Activated CD8-positive, alpha-beta memory T cell treated with anti-CD3 and anti-CD28 coated beads for 24 hours (primary cell): Measurements from ENCODE around the gene TESK2.

Experiments
- DNase-seq: peaks from one replicate; pipeline ENCODE4 v3.0.0-alpha.2; 2020

Gene TESK2

GRCh38 chr1:45331436-45332345 is 159.3 kb downstream of the TESK2 start:
- no peak for DNase-seq

- no peak for DNase-seq
Measured at GRCh38 chr1:45329445-45329844, 161.5 kb downstream of the TESK2 start.

- no peak for DNase-seq
Measured at GRCh38 chr1:45328680-45329079, 162.3 kb downstream of the TESK2 start.

DNA sequence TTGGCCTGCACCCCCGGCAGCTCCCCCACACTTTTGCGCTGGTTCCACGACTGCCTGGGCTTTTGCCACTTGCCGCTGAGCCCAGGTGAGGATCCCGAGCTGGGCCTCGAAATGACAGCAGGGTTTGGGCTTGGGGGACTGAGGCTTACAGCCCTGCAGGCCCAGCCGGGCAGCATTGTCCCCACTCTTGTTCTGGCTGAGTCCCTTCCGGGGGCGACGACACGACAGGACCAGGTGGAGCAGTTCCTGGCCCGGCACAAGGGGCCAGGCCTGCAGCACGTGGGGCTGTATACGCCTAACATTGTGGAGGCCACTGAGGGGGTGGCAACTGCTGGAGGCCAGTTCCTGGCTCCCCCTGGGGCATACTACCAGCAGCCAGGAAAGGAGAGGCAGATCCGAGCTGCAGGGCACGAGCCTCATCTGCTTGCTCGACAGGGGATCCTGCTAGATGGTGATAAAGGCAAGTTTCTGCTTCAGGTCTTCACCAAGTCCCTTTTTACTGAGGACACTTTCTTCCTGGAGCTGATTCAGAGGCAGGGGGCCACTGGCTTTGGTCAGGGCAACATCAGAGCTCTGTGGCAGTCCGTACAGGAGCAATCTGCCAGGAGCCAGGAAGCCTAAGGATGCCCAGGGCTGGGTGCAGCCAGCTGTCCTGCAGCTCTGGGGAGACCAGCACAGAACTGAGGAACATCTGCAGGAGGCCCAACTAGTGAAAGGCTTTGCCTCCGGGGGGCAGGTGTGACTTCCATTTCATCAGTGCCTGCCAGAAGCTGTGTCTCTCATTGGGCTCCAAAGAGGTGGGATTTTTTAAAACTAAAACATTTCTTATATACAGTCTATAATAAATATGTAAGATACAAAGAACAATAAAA is 163.1 kb downstream of the TESK2 start:
- DNase-seq, result peak; percentile 75

GRCh38 chr1:45326627-45327623 is 164.0 kb downstream of the TESK2 start, which contains the start of gene HPDL:
Gene HPDL (plus strand): TSS chr1:45326895. CDS start chr1:45327149, 254 bp downstream.
- peak; percentile 91 for DNase-seq

DNA sequence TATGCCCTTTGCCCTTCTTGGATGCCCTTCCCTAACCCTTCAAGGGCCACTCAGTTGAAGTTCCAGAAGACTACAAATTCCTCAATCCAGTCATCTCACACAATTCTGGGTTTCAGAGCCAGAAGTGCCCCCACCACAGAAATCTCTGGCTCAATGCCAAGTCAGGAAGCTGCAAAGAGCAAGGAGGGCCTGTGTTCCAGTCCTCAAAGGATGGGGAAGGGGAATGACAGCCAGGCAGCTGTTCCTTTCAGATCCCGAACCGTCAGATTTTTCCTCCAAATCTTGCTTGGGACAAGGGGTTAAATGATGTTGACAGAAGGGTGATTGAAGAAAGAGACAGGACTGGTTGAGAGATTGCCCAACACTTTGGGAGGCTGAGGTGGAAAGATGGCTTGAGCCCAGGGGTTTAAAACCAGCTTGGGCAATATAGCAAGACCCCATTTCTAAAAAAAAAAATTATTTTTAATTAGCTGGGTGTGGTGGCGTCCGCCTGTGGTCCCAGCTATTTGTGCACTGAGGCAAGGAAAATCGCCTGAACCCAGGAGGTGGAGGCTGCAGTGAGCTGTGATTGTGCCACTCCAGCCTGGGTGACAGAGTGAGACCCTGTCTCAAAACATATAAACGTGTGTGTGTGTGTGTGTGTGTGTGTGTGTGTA is 165.0 kb downstream of the TESK2 start:
- no peak for DNase-seq

- DNase-seq, result no peak
Measured at GRCh38 chr1:45322486-45323040, 168.4 kb downstream of the TESK2 start.

DNA sequence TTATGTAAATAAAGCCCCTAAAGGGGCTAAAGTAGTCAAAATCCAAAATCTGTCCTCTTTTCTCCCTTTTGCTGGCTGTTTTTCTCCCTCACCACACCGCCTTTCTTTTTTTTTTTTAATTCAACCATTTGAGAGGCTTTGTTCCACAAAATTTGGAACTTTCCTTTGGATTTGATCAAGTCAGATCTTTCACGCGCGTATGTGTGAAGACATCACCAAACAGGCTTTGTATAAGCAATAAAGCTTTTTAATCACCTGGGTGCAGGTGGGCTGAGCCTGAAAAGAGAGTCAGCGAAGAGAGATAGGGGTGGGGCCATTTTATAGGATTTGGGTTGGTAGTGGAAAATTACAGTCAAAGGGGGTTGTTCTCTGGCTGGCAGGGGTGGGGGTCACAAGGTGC is 169.5 kb downstream of the TESK2 start:
- DNase-seq, result no peak

GRCh38 chr1:45319761-45320160 is 171.2 kb downstream of the TESK2 start:
- no peak for DNase-seq

- no peak for DNase-seq
Measured at GRCh38 chr1:45317166-45317565, 173.8 kb downstream of the TESK2 start.

DNA sequence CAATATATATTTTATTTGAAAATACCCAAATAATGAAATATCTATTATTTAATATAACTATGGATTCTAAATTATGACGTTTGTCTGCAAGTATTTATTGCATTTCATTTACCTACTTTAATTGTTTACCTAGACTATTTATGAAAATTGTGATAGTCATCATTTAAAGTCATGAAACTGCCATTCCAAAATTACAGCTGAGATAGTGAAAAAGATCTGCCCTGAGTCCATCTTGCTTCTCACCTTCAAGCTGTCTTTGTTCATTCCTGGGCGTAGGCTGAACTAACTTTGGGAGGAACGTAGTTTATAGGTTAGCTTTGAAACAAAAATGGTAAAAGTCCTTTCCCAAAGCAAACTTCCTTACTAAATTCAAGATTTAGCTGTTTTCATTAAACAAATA is 176.7 kb downstream of the TESK2 start:
- no peak for DNase-seq

DNA sequence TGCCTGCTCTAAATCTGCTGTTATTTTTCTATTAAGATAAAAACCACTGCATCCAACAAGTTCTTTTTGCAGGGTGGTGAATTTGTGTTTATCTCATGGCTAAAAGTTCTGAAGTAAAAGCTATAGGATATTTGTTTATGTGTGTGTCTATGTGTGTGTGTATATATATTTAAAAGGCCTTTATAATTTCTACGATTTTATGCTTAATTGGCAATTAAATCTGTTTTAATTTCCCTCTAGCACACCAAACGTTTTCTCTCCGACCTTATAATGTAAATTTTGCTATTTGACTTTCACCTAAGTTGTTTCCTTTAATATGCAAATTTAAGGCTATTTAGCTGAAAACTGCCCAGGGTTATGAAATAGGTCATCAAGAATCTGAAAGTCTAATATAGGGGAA is 184.1 kb downstream of the TESK2 start:
- DNase-seq, result no peak

GRCh38 chr1:45306319-45306718 is 184.6 kb downstream of the TESK2 start:
- DNase-seq, result peak; percentile 68

- no peak for DNase-seq
Measured at GRCh38 chr1:45305231-45305630, 185.7 kb downstream of the TESK2 start.

DNA sequence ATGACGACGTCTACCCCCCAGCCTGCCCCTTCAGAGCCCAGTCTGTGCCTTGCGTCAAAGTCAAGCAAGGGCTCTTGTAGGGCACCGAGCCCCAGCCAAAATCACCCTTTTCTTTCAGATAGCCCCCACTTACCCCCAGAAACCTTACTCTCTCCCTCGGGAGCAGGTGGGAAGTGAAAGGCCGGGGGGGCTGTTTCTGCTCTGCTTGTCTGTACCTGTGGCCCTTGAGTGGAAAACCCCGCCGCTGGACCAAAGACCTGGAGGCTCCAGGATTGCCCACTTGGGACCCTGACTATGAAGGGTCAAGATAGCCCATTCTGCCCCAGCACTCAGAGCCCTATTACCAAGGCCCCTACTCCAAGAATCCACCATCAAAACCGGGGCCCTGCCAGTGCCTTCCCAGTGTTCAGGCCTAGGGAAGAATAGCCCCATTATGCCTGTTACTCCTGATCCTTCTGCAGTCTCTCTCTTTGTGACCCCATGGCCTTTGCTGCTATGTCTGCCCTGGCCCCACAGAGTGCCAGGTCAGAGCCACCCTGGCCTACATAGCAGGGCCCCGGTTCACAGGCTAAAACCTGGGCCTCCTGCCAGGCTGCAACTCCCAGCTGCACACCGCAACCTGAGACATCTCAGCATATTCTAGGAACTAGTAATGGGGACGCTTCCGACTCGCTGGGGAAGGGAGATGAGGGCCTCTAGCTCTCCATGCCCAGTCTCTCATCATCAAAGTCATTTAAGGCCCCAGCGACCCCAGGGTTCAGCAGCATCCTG is 186.5 kb downstream of the TESK2 start:
- peak; percentile 61 for DNase-seq

GRCh38 chr1:45303520-45304310 is 187.2 kb downstream of the TESK2 start:
- peak; percentile 98 for DNase-seq

DNA sequence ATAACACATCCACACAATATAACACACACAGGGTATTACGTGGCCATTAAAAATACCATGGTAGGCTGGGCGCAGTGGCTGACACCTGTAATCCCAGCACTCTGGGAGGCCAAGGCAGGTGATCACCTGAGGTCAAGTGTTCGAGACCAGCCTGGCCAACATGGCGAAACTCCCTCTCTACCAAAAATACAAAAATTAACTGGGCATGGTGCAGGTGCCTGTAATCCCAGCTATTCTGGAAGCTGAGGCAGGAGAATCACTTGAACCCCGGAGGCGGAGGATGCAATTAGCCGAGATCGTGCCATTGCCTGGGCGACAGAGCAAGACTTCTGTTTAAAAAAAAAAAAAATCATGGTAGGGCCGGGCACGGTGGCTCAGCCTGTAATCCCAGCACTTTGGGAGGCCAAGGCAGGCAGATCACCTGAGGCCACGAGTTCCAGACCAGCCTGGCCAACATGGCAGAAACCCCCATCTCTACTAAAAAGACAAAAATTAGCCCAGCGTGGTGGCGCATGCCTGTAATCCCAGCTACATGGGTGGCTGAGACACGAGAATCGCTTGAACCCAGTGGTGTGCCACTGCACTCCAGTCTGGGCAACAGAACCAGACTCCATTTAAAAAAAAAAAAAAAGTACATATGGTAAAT is 188.3 kb downstream of the TESK2 start:
- DNase-seq, result no peak

GRCh38 chr1:45300669-45300997 is 190.3 kb downstream of the TESK2 start:
- no peak for DNase-seq

GRCh38 chr1:45299981-45300668 is 190.8 kb downstream of the TESK2 start:
- peak; percentile 65 for DNase-seq
